Measurements from ENCODE around the gene SPO11.
A peak's percentile ranks its signal among the peaks of the same experiment; 100 is the strongest.

Gene SPO11

DNA sequence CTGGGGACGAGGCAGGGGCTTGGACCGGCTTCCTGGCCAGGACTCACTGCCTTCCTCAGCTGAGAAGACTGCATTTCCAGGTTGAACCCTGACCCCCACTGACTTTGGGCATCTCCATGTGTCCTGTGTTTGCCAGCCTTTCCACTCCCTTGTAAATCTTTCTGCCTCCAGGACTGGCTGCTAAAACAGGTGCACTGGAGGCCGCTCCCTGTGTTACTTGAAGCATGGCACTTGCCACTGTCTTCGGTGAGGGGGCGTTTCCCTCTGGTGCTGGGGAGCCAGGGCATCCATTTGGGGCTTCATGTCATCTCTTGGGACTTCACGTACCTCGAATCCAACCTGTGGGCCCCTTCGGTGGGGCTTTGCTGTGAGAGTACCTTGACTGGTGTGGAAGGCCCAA lies 54.9 kb downstream of the SPO11 start:
- H3K27ac ChIP-seq, result no peak overlapping the region
- TF ChIP-seq CTCF (conservative IDR thresholded peaks at IDR 0.05), result no peak

GRCh38 chr20:57384953-57385761 lies 55.6 kb downstream of the SPO11 start:
- TF ChIP-seq CTCF (conservative IDR thresholded peaks at IDR 0.05), result no peak
- no peak overlapping the region for H3K27ac ChIP-seq

- no peak for TF ChIP-seq CTCF (conservative IDR thresholded peaks at IDR 0.05)
- no peak overlapping the region for H3K27ac ChIP-seq
Measured at GRCh38 chr20:57385940-57386339, 56.3 kb downstream of the SPO11 start.

DNA sequence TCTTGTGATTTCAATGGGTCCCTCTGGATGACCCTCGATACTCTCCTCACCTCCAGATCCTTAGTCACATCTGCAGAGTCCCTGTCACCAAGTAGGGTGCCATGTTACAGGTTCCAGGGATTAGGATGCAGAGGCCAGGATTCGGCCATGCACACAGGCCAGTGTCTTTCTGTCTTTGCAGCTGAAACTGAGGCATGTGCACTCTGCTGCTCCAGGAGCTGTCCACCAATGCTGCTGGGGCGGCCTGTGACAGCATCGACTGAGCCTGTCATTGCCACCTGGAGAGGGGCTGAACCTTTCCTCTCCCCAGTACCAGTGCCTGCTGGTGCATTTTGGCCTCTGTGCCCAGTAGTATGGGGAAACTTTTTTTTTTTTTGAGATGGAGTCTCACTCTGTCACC lies 57.2 kb downstream of the SPO11 start:
- H3K27ac ChIP-seq, result no peak overlapping the region
- TF ChIP-seq CTCF (conservative IDR thresholded peaks at IDR 0.05), result no peak

GRCh38 chr20:57387463-57387862 lies 57.9 kb downstream of the SPO11 start:
- no peak for TF ChIP-seq CTCF (conservative IDR thresholded peaks at IDR 0.05)
- H3K27ac ChIP-seq, result no peak overlapping the region

DNA sequence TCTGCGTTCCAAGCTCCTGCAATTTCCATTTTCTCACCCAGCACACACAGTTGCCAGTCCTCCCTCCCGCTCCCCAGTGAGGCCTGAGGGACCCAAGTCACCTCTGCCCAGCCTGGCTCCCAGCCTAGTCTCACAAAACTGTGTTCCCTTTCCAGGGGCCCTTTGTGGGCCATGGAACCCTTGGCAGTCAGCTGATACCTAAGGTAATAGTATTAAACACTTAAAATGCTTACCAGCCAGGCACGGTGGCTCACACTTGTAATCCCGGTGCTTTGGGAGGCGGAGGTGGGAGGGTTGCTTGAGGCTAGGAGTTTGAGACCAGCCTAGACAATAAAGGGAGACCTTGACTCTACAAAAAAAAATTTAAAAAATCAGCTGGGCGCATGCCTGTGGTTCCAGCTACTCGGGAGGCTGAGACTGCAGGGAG lies 58.4 kb downstream of the SPO11 start:
- no peak overlapping the region for H3K27ac ChIP-seq
- TF ChIP-seq CTCF (conservative IDR thresholded peaks at IDR 0.05), result no peak

DNA sequence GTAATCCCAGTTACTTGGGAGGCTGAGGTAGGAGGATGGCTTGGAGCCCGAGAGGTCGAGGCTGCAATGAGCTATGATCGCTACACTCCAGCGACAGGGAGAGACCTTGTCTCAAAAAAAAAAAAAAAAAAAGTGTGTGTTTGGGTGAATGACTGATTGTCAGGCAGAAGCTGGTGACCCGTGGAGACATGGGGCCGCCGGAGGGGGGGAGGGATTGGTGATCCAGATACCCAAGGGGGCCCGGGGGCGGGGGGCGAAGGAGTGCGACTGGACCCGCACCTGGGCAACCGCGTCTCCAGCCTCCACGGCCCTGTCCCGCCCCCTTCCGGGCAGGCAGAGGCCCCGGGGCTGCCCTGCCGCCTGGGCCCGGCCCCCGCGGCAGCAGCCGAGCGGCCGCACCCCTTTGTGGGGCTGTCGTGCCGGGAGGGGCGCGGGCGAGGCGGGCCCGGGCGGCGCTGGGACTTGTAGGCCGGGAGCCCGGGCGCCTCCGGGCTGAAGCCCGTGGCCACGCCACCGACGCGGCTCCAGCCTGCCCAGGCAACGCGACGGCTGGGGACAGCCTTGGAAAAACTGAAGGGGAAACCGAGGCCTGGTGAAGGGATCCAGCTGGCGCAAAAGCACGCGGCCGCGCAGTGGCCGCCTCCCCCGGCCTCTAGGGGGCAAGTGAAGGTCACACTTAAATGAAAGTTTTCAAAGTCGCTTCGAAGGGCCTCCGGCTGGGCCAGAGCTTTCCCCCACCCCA lies 59.5 kb downstream of the SPO11 start:
- 0 out of 2 replicates have a peak, but pooled peaks have one; percentile 14 for TF ChIP-seq CTCF (conservative IDR thresholded peaks at IDR 0.05)
- no peak overlapping the region for H3K27ac ChIP-seq

Measured in VCaP (cell line).